AML-193 (cell line): ENCODE data around the gene EFCC1.
"Not testable (repeated sequence)": the region's sequence is repeated elsewhere in the genome, so short reads cannot be mapped to it uniquely, and the experiment has no call there.

Experiments used
- DNase-seq, 2 experiments: peaks; one replicate each; lab custom pipeline; 2025; lab: John Stamatoyannopoulos, UW

Gene EFCC1

DNA sequence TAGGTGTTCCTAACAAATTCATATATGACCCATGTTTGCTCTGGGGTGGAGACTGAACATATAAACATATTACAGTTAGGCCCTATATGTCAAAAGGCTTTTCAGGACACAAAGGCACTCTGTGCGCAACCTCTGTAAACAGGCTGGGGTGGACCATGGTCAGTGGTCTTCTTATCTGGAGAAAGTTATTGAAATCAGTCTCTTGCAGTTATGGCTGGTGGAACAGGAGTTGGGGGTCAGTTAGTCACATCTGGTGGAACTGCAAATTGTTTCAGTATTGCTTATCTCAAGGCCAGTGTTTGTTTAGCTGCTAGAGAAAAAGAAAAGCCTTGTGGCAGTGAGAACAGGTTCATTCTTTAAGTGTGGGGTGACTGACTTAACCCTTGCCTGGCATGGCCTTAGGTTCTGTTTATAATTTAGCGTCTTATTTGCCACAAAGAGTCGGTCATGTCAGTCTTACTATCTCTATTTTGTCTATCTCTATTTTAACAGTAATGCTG is 53.6 kb downstream of the EFCC1 start:
- no peak for DNase-seq

DNA sequence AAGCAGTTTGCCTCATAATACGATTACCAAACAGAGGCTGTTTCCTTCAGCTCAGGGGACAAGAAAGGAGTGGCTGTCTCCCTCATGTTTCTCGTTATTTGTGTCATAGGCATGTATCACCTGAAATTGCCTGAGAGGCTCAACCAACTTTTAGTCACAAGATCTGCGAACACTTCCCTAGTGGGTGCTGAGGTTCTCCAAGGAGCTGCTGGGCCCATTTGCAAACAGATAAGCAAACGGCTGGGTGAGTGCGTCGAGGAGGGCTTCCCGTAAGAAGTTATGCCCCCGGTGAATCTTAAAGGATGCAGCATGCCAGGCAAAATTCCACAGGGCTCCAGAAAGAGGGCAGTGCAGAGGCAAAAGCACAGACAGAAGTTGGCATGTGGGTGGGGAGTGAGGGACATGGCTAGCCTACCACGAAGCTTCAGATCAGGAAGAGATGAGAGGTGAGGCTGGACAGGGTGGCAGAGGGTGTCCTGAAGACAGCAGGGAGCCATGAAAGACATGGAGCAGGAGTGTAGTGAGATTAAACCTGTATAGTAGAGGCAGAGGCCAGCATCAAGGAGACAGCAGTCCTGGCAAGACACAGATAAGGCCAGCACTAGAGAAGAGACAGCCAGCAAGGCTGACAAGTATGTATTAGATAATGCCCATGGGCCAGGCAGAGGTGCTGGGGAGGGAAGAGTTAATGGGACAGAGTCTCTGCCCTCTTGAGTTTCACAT is 55.5 kb downstream of the EFCC1 start:
- DNase-seq: no peak

DNA sequence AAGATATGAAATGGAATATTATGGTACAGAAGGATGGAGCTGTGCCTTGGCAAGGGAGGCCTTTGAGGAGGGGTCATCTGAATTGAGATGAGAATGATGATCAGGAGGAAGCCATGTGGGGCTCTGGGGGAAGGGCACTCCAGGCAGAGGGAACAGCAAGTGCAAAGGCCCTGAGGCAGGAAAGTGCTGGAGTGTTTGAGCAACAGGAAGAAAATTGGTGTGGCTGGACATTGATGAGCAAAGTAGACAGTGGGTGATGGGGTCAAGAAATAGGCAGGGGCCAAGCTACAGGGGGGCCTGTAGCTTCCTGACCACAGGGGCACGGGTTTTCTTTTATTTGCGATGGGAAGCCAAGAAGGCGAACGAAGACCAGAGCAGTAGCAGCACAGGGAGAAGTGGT is 56.1 kb downstream of the EFCC1 start:
- DNase-seq: no peak

DNA sequence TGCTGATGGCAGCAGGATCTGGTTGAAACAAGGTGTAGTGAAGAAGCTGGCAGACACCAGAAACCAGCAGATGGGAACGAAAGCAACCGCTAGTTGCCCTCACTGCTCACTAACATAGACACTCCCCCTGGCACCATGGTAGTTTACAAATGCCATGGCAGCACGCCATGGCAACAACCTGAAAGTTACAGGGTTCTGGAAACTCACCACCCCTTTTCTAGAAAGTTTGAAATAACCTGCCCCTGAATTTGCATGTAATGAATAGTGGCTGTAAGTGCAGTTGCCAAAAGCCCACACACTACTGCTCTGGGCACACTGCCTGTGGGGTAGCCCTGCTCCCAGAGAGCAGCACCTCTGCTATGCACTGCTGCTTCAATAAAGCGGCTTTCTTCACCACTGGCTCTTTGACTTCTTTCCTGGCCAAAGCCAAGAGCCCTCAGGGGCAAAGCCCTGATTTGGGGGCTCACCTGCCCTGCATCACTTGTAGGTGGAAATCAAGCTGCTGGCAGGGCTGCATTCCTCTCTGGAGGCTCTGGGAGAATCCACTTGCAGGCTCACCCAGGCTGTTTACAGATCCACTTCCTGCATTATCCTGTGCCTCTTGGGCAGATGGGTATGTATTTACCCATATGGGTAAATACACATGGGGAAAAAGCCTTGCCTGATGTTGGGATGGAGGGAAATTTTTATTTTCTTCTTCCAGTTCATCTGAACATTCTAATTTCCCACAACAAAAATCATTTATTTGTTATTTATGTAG is 57.5 kb downstream of the EFCC1 start:
- no peak for DNase-seq

DNA sequence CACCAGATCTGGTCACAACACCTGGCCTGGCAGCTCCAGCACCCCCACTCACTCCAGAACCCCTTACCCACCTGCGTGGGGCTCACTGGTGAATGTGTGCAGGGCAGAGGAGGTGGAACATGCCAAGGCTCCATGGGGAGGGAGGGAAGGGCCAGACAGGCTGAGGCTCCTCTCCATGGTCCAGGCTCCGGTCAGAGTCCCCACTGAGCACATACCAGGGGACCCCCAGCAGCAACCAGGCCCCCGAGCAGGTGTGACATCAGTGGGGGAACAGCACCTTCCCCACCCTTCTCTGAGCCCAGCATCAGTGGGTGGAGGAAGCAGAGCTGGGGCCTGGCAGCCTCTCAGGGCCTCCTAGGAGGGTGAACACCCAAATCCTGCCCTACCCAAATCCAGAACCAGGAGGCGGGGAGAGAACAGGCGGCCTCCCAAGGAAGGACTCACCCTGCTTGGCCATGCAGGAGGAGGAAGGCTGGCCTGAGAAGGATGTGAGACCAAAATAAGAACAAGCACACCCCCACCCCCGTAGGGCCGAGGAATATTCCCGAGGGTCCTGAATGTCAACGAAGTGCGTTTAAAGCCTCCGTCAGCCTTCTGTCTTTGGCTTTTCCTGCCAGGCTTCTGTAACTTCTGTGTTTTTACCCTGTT is 58.3 kb downstream of the EFCC1 start:
- no peak for DNase-seq

DNA sequence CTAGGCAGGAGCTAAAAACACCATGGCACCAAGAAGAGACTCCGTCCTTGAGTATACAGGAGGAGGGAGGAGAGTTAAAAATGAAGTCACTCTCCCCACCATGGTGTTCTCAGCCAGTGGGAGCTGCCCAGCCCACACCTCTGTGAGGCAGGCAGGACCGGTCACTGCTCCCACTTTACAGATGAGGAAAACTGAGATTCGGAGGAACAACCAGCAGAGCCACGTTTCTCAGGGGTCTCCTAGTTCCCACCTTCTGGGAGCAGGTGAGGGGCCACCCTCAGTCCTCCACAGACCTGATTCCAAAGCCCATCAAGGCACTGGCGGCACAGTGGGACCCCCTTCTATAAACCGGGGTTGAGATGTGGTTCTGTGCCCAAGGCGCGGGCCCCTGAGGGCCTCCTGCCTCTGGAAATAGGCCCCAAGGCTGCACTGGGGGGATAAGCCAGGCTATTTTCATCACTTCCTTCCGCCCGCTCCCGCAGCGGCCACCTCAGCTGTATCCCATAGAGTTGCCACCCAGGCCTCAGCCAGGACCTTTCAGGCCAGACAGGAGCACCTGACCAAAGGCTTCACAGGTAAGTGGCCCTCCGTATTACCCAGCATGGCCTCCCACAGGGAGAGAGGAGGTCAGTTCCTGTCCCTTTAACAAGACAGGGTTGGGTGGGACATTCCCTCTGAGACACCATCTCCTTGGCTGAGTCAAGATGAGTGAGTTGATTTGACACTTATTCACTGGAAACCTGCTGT is 59.3 kb downstream of the EFCC1 start, which contains the start of gene GP9:
GP9 (plus strand) TSS at position 504 of the 747 bp plus-strand sequence. CDS start 961 bp downstream, outside the sequence.
- no peak for DNase-seq

DNA sequence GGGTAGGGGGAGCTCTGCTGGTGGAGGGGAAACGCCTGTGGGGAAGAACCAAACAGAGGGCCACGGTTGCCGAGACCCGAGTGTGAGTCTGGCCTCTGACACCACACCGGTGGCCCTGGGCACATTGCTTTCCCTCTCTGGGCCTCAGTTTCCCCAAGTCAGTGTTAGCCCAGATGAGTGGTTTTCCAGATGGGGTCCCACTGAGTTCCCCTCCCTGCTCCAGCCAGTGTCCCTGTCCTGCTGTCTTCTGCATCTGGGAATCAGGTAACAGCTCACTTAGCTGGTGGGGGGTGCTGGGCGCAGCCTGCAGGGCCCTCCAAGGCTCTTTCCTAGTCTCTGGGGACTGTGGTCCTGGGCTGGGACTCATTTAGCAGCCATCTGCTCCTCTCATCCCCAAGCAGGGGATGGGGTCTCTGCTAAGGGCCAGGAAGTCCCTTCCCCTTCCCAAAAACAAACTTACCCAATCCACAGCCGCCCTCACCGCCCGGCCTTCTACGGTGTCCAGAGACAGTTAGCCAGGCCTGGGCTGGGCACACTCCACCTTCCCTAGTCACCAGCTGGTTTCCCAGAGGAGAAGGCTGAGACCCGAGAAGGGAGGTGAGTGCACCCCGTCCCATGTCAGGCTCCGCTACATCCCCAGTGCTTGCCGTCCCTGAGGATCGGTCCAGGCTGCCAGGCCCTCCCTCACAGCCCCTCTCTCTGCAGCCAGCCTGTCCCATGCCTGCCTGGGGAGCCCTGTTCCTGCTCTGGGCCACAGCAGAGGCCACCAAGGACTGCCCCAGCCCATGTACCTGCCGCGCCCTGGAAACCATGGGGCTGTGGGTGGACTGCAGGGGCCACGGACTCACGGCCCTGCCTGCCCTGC is 60.2 kb downstream of the EFCC1 start:
- no peak for DNase-seq

DNA sequence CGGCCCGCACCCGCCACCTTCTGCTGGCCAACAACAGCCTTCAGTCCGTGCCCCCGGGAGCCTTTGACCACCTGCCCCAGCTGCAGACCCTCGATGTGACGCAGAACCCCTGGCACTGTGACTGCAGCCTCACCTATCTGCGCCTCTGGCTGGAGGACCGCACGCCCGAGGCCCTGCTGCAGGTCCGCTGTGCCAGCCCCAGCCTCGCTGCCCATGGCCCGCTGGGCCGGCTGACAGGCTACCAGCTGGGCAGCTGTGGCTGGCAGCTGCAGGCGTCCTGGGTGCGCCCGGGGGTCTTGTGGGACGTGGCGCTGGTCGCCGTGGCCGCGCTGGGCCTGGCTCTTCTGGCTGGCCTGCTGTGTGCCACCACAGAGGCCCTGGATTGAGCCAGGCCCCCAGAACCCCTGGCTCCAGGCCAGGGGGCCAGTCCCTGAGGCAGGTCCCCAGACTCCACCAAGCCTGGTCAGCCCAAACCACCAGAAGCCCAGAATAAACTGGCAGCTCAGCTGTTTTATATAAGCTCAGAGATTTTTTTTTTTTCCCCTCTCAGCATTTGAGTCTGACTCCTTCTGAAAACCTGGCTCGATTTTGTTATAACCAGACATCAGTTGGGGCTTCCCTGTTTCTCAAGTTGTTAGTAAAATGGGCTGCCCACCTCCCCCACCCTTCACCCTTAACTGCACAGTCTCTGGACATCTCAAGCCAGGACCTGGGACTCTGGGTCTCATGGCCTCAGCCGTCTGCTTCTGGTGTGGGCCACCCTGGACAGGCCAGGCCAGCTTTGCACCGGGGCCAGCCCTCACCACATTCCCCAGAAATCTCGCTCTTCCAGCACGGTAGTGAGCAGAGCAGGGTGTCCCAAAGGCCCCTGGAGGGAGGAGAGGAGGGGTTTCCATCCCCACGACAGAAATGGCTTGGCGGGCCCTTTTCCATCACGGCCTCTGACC is 61.1 kb downstream of the EFCC1 start:
- DNase-seq: no peak

DNA sequence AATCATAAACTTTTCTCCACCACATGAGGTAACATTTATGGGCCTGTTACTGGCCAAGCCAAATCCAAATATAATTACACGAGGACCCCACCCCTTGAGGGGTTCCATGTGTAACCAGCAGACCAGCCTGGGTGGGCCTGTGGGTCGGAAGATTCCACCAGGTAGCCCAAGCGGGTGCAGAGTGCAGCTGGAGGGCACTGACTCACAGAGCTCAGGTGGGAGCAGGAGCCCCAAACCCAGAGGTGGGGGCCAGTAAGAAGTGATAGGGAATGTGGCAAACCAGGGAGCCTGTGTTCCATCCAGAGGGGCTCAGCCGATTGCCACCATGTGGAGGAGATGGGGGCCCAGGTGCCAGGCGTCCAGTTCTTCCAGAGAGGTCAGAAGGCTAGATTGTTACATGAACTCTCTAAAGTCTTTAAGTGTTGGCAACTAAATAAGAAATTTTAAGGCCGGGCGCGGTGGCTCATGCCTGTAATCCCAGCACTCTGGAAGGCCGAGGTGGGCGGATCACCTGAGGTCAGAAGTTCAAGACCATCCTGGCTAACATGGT is 62.1 kb downstream of the EFCC1 start:
- DNase-seq: no peak

DNA sequence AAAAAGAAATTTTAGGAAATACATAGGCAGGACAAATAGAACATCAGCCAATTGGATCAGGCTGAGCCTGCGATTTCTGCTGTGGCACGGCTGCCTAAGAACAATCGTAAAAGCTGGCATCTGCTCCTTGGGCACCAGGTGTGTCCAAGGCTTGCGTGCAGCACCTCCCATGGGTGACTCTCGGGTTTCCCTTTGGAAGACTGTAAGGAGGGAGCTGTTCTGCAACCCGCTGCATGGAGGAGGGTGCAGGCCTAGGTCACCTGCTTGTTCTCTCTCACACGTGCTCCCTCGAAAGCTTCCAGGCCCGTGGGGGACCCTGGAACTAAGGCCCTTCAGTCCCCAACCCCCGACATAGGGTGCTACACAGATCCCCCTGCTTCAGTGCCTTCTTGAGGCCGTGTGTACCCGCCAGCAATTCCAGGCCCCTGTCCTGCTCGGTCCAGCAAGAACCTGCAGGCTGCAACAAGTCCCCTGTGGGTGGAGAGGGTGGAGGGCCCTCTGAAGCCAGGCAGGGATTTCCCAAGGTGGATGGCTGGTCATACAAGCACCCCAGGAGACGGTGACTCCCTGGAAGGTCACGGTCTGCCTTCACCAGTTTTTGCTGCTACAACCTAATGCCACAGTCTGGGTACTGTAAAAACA is 62.9 kb downstream of the EFCC1 start:
- DNase-seq: no peak

DNA sequence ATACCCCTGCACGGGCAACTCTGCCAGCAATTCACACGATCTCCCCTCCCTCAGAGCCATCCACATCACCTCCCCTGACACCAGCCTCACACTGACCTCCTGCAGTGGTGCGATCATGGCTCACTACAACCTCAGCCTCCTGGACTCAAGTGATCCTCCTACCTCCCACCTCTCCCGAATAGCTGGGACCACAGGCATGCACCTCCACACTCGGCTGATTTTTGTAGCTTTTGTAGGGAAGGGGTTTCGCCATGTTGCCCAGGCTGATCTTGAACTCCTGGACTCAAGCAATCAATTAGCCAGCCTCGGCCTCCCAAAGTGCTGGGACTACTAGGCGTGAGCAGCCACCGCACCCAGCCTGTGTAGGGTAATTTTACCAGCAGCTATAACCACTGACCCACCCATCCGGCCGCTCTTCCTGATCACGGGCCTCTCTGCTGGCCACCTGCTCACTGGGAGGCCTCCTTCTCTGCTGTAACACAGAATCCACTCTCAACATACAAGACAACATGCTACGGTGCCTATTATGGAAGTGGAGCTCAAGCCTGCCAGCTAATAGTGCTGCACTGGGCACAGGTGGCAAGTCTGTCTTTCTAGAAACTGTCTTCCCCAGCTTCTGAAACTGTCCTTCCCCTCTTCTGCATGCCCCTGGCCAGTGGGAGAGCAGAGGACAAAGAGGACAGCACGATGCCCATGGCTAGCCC is 64.1 kb downstream of the EFCC1 start:
- DNase-seq: no peak

DNA sequence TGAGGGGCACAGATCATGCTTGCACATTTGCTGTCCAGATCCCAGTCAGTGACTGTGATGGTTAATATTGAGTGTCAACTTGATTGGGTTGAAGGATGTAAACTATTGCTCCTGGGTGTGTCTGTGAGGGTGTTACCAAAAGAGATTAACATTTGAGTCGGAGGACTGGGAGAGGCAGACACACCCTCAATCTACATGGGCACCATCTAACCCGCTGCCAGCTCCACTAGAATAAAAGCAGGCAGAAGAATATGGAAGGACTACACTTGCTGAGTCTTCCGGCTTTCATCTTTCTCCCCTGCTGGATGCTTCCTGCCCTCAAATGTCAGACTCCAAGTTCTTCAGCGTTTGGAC is 64.6 kb downstream of the EFCC1 start:
- no peak for DNase-seq

DNA sequence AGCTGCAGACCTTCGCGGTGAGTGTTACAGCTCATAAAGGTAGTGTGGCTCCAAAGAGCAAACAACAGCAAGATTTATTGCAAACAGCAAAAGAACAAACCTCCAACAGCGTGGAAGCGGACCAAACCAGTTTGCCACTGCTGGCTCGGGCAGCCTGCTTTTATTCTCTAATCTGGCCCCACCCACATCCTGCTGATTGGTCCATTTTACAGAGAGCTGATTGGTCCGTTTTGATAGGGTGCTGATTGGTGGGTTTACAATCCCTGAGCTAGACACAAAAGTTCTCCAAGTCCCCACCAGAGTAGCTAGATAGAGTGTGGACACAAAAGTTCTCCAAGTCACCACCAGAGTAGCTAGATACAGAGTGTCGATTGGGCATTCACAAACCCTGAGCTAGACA is 66.6 kb downstream of the EFCC1 start:
- DNase-seq: not testable (repeated sequence)

DNA sequence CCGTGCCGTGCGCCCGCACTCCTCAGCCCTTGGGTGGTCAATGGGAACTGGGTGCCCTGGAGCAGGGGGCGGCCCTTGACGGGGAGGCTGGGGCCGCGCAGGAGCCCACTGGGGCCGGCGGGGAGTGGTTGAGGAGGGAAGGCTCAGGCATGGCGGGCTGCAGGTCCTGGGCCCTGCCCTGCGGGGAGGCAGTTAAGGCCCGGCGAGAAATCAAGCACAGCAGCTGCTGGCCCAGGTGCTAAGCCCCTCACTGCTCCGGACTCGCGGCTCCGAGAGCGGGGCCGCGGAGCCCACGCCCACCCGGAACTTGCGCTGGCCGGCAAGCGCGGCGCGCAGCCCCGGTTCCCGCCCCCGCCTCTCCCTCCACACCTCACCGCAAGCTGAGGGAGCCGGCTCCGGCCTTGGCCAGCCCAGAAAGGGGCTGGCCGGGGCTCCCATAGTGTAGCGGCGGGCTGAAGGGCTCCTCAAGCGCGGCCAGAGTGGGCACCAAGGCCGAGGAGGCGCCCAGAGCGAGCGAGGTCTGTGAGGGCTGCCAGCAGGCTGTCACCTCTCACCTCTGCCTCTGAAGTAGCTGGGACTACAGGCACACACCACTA is 67.3 kb downstream of the EFCC1 start:
- no peak for DNase-seq

DNA sequence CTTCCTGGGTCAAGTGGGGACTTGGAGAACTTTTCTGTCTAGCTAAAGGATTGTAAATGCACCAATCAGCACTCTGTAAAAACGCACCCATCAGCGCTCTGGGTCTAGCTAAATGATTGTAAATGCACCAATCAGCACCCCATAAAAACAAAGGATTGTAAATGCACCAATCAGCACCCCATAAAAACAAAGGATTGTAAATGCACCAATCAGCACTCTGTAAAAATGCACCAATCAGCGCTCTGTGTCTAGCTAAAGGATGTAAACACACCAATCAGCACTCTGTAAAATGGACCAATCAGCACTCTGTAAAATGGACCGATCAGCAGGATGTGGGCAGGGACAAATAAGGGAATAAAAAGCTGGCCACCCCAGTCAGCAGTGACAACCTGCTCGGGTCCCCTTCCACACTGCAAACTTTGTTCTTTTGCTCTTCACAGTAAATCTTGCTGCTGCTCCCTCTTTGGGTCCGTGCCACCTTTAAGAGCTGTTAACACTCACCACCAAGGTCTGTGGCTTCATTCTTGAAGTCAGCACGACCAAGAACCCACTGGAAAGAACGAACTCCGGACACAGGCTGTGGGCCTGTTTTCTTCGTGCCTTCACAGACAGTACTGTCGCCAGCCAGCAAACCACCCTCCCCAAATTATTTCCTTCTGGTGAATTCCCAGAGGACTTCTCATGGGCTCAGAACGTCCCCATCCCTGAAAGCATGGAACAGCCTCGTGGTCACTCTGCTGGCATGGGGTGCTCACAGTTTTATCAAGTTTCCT is 68.4 kb downstream of the EFCC1 start:
- DNase-seq: not testable (repeated sequence)

DNA sequence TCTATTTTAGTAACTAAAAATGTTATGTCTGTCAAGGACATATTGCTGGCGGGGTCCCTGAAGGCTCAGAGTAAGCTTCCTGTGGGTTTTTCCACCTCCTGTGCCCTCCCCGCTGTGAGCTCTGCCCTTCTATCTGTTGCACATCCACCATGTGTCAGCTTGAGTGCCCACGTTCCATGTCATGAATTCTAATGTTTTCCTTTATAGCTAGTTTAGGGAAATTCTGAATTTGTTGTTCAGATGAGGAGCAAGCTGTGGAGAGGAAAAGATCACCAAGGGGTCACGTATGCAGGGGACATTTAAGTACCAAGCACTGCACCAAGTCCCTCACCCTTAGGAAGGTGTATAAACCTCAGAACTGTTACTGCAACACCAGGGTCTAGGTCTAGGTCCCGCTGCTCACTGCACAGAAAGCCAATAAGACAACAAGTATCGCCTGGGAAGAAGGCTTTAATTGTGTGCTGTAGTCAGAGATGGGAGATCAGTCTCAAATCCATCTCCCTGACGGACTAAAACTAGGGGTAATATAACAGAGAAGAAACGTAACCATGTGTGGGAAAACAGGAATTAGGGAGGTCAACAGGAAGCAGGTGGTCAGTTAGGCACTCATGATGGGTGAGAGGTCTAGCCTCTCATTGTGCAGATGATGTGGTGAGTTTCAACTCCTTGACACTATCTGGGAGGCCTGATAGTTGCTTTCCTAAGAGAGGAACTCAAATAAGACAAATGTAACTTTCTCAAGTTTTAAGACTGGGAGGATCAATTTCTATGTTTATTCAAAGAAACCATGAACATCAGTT is 69.2 kb downstream of the EFCC1 start:
- no peak for DNase-seq

DNA sequence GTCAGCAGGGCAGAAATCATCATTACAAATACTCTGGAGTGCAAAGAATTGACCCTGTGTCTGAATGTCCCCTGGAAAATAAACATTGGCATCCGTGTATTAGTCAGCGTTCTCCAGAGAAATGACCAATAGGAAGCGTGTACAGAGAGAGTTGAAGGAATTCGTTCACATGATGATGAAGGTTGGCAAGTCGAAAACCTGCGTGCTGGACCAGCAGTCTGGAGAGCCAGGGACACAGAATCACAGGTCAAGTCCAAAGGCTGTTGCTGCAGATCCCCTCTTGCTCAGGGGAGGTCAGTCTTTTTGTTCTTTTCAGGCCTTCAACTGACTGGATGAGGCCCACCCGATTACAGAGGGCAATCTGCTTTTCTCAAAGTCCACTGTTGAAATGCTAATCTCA is 76.1 kb downstream of the EFCC1 start:
- no peak for DNase-seq
